GM21529 (cell line): Measurements from ENCODE around the gene LCE2A.
"Not testable (repeated sequence)": the region's sequence is repeated elsewhere in the genome, so short reads cannot be mapped to it uniquely, and the experiment has no call there.

Experiments
- ATAC-seq: cut with Tn5 transposase; IDR thresholded peaks from one replicate; pipeline ENCODE4 v1.9.1; 2021; ENCODE audit not compliant: unreplicated experiment

Gene LCE2A, protein sequence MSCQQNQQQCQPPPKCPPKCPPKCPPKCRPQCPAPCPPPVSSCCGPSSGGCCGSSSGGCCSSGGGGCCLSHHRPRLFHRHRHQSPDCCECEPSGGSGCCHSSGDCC

DNA sequence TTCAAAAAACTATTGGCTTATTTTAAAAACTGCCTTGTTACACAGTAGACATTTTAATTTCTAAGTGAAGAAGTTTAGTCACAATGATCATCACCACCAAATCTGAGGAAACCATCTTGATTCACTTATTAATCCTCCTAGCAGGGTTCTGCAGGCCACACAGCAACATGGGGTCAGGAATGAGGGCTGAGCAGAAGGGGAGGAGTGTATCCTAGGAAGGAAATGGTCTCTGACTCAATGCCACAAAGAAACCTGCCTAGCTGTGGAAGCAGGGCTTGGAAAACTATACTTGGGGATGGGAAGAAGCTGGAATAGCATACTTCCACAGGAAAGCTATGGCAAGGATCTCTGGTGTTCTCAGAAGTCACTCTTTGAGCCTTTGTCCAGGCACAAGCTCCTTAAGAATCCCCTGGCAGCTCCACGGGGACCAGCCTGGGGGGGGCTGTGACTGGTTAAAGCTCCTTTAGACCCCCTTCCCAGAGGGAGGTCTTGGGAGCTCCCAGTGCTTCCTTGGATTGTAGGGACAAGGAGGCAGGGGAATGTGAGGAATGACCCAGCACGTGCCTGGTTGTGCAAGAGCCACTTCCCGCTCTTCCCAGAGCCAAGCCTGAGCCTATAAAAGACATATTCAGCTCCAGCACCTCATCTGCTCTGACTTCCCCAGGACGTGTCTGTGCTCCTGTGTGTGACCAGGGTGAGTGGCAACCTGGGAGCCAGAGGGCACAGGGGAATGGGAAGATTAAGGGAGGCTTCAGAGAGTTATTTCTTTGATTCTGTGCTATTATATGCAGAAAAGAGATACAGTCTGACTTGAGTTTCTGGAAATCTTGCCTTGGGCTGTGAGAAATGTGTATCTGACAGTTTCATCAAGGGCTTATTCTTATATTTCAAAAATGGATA lies at the start of gene LCE2A:
LCE2A (plus strand) TSS at position 645 of the 900 bp plus-strand sequence. CDS start 557 bp downstream, outside the sequence.
- ATAC-seq, result no peak

DNA sequence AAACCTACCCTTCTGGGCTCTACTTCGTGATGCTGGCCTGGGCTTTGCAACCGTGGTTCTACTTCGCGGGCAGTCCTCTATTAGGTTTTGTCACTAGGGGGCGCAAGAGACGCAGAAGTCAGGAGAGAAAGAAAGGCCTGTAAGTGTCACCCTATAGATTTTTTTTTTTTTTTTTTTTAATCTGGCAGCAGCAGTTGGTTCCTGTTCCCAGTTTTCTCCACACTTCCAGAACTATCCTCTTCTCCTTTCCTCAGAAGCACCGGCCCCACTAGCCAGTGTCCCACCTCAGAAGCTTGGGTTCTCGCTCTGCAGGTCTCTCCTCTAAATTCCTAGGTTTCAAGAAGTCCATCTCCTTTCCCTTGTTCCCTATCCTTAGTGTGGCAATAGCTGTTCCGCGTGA lies 44.0 kb upstream of the LCE2A start:
- no peak for ATAC-seq

DNA sequence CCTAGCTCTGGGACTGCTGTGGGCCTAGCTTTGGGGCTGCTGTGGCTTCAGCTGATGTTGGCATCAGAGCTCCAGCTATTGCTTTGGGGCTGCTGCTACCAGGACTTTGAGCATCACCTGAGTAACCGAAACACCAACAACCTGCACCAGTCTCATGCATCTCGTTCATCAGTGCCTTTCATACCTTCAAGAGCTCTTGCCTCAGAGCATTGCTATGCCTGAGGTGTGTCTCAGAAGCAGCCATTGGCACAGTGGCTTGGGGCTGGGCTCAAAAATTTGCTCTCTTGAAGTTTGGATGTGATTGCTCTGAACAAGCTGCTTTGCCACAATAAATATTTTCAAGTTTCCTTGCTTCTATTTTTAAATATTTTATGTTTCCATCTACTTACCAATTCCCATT lies 41.7 kb upstream of the LCE2A start:
- no peak for ATAC-seq

DNA sequence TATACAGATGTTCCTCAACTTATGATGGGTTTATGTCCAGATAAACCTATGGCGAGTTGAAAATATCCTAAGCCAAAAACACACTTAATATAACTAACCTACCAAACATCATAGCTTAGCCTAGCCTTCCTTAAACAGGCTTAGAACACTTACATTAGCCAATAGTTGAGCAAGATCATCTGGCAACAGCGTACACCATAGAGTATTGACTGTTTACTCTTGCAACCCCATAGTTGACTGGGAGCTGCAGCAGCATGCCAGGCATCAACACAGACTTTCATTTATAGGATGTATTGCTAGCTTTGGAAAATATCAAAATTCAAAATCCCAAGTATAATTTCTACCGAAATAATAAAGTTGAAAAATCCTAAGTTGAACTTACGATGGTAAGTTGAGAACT lies 40.5 kb upstream of the LCE2A start:
- no peak for ATAC-seq

DNA sequence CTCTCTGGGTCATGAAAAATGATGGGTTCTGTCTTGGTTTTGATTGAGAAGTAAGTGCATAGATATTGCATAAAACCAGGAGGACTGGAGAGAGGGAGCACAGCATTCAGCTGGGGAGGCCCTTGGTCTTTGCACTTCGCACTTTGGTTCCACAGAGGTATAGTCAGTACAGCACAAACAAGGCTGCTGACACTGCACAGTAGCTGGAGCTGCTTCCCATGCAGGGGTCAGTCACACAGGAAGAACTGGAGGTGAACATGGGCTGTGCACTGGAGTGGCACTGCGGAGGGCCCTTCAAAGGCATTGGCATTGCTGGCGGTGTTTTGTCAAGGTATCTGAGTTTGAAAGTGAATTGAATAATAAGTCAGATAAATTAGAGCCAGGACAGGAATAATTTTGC lies 39.5 kb upstream of the LCE2A start:
- no peak for ATAC-seq

- no peak for ATAC-seq
Observed at GRCh38 chr1:152663098-152663497, 35.0 kb upstream of the LCE2A start, which contains the start of gene LCE2D. Gene LCE2D (plus strand): TSS chr1:152663380. CDS start chr1:152664106, 726 bp downstream.

GRCh38 chr1:152666171-152666570 lies 32.0 kb upstream of the LCE2A start:
- ATAC-seq, result not testable (repeated sequence)

GRCh38 chr1:152667648-152668047 lies 30.5 kb upstream of the LCE2A start:
- no peak for ATAC-seq

- ATAC-seq, result no peak
Observed at GRCh38 chr1:152673016-152673415, 25.1 kb upstream of the LCE2A start.

GRCh38 chr1:152674983-152675382 lies 23.2 kb upstream of the LCE2A start, which contains the start of gene LCE2C:
Gene LCE2C (plus strand): TSS chr1:152675279. CDS start chr1:152676016, 737 bp downstream.
- ATAC-seq, result not testable (repeated sequence)

DNA sequence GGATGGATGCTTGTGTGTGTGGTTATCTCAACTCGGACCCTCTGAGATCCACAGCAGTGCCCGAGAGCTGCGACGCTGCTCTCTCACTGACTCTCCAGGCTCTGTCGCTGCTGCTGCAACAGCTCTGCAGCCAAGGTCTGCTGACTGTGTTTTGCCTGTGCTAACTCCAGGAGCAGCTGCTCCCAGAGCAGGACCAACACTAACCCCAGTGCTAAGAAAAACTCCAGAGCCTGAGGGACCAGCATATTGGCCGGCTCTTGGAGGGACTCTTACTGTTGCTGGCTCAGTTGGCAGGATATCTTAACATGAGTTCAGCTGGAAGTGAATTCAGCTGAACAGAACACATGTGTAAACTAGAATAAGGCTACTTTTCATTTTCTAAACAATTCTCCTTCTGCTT lies 18.7 kb upstream of the LCE2A start:
- no peak for ATAC-seq

DNA sequence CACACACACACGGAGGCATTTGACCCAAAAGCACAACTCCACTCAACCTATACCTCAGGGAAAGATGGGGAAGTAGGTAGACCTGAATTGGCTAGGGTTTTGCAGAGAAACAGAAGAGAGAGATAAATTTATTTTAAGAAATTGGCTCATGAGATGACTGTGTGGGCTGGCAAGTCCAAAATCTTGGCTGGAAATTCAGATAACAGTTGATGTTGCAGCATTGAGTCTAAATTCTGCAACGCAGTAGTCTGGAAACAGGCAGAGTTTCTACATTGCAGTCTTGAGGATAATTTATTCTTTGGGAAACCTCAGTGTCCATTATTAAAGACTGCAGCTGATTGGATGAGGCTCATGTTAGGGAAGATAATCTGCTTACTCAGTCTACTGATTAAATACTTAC lies 16.5 kb upstream of the LCE2A start:
- no peak for ATAC-seq

- no peak for ATAC-seq
Observed at GRCh38 chr1:152683846-152684245, 14.3 kb upstream of the LCE2A start.

- ATAC-seq, result not testable (repeated sequence)
Observed at GRCh38 chr1:152685823-152686222, 12.3 kb upstream of the LCE2A start, which contains the start of gene LCE2B. Gene LCE2B (plus strand): TSS chr1:152686123. CDS start chr1:152686844, 721 bp downstream.

DNA sequence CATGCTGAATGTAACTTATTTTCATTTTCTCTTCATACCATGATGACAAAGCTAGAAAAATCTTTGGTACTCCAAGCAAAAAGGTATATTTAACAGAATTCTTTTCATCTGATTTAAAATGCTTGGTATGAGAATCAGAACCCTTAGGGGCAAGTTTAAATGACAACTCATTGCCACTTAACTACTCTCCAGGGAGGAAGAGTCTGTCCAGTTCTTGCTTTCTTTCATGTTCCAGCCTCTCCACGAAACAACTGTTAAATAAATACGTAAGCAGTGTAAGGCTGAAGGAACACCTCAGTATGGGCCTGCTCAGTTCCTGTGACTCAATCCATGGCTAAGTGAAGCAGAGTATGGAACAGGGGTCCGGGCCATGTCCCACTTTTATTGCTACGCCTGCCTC lies 1.6 kb downstream of the LCE2A start:
- ATAC-seq, result no peak

DNA sequence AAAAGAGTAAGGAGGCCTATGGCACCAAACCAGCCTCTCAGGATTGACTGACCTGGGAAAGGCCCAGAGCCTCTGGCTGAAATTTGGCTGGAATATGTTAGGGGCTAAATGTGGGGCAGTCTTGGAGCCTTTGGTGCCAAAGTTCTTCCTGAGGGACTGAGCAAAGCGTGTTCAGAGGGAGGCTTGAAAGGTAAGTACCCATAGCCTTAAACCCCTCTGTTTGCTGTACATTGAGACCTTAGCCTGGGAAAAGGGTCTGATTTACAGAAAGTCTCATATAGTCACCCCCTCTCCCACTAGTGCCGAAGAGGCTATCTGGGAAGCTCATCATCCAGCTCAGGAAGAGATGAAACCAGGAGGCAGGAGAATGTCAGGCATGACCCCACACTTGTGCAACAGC lies 9.7 kb downstream of the LCE2A start, which contains the start of gene LCE4A:
LCE4A (plus strand) TSS at position 301 of the 400 bp plus-strand sequence. CDS start 916 bp downstream, outside the sequence.
- no peak for ATAC-seq

GRCh38 chr1:152718238-152718637 lies 20.1 kb downstream of the LCE2A start:
- ATAC-seq, result no peak

- ATAC-seq, result no peak
Observed at GRCh38 chr1:152725261-152725660, 27.1 kb downstream of the LCE2A start.

GRCh38 chr1:152728986-152729385 lies 30.8 kb downstream of the LCE2A start:
- ATAC-seq, result no peak

DNA sequence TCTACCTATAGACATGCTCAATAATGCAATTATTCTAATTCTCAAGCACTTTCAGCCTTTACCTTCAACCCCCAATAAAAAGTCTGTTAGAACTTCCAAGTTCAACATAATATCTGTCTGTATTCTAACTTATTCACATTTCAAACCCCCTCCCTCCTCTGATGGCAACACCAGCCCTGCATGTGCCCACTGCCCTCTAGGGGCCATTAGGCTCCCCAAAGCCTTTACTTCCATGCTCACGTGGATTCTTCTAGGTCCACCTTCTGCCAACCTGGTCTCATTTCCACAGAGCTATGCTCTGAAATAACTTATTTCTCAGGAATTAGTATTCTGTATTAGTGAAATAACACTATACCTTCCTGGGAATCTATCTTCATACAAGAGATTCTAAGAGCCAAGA lies 37.5 kb downstream of the LCE2A start:
- ATAC-seq, result no peak

GRCh38 chr1:152737997-152738396 lies 39.9 kb downstream of the LCE2A start:
- ATAC-seq, result no peak

DNA sequence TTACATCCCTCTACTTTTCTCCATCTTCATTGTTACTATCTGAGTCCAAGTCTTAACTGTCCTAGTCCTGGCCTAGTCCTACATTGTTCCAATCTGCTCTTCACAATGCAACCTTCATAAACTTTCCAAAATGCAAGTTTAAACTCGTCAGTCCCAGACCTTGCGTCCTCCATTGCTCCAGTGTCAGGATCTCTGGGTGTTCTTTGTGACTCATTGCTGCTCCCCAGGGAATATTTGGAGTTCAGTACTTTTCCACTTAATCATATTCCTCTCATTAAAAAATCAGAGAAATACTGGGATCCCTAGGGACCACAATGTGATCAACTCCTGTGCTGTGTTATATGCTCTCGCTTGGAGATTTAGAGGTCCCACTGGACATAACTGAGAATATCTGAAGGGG lies 41.7 kb downstream of the LCE2A start:
- no peak for ATAC-seq
